HepG2 (cell line): ENCODE data around the gene VEGFA. TPM values are rescaled to one million over a fixed set of nuclear protein-coding genes. Genes with fewer than 3 reads are reported as not detected.

Experiments
- ATF7 ChIP-seq, 2 experiments: fragments of 450-650 bp in 1 of 2; sonication (generic) in 1 of 2; formaldehyde crosslinking in 1 of 2; IDR thresholded peaks; 2 replicates each; pipeline versions ENCODE4 v1.4.0 to v1.6.1; 2016 to 2020; ENCODE audit warnings: antibody characterized with exemption in 1 of 2, mild to moderate bottlenecking in 1 of 2, missing genetic modification reagents in 1 of 2
- ATM ChIP-seq: fragments of 450-650 bp; IDR thresholded peaks from 2 replicates; pipeline ENCODE4 v1.7.1; 2017; ENCODE audit warnings: mild to moderate bottlenecking, borderline replicate concordance
- CBX1 ChIP-seq: IDR thresholded peaks from one replicate; pipeline ENCODE4 v1.6.1; 2016; ENCODE audit warnings: antibody characterized with exemption, low read depth
- GABPA ChIP-seq, 2 experiments: IDR thresholded peaks; 2 replicates each; pipeline ENCODE4 v1.6.1; 2011 to 2016; ENCODE audit warnings: low read depth in 2 of 2, low read length in 1 of 2, missing biosample characterization in 1 of 2, missing genetic modification characterization in 1 of 2
- HNF4G ChIP-seq, 2 experiments: sonication (generic) in 1 of 2; formaldehyde crosslinking in 1 of 2; IDR thresholded peaks; 2 replicates each; pipeline versions ENCODE4 v1.4.0 to v1.6.1; 2011 to 2020; ENCODE audit warnings: borderline replicate concordance in 2 of 2, low read depth in 2 of 2, mild to moderate bottlenecking in 2 of 2, low read length in 1 of 2, missing genetic modification reagents in 1 of 2, moderate library complexity in 1 of 2
- HOXD1 ChIP-seq: sonication (generic); formaldehyde crosslinking; IDR thresholded peaks from 2 replicates; pipeline ENCODE4 v1.5.0; 2020; ENCODE audit warnings: missing genetic modification reagents
- KLF9 ChIP-seq: IDR thresholded peaks from 2 replicates; pipeline ENCODE4 v1.6.1; 2016; ENCODE audit warnings: low read depth
- NR0B2 ChIP-seq: sonication (generic); formaldehyde crosslinking; IDR thresholded peaks from 2 replicates; pipeline ENCODE4 v1.4.0; 2020; ENCODE audit warnings: mild to moderate bottlenecking, missing genetic modification reagents
- PRPF4 ChIP-seq: fragments of 200-400 bp; formaldehyde crosslinking; IDR thresholded peaks from 2 replicates; pipeline ENCODE4 v1.6.1; 2016; ENCODE audit warnings: low read length, low read depth; ENCODE audit not compliant: poor library complexity, severe bottlenecking
- STAT5B ChIP-seq: sonication (generic); formaldehyde crosslinking; IDR thresholded peaks from 2 replicates; pipeline ENCODE4 v1.4.0; 2020; ENCODE audit warnings: missing genetic modification reagents
- ZMYM2 ChIP-seq: sonication (generic); formaldehyde crosslinking; IDR thresholded peaks from 2 replicates; pipeline ENCODE4 v1.8.0; 2022; ENCODE audit warnings: mild to moderate bottlenecking, missing genetic modification reagents
- ZNF24 ChIP-seq: fragments of 450-650 bp; IDR thresholded peaks from 2 replicates; pipeline ENCODE4 v1.6.1; 2017; ENCODE audit warnings: antibody characterized with exemption, mild to moderate bottlenecking
- ZNF501 ChIP-seq: sonication (generic); formaldehyde crosslinking; IDR thresholded peaks from 2 replicates; pipeline ENCODE4 v1.5.1; 2020; ENCODE audit warnings: mild to moderate bottlenecking, moderate library complexity, missing genetic modification reagents
- ZNF543 ChIP-seq: sonication (generic); formaldehyde crosslinking; IDR thresholded peaks from 2 replicates; pipeline ENCODE4 v1.4.0; 2020; ENCODE audit warnings: mild to moderate bottlenecking, missing genetic modification reagents
- ZNF619 ChIP-seq: sonication (generic); formaldehyde crosslinking; IDR thresholded peaks from 2 replicates; pipeline ENCODE4 v1.4.0; 2020; ENCODE audit warnings: mild to moderate bottlenecking, missing genetic modification reagents
- ZXDC ChIP-seq: sonication (generic); formaldehyde crosslinking; IDR thresholded peaks from 2 replicates; pipeline ENCODE4 v1.5.0; 2020; ENCODE audit warnings: mild to moderate bottlenecking, missing genetic modification reagents
- polyA plus RNA-seq, 8 experiments: library from polyadenylated mRNA; depleted of rRNA in 3 of 8; stranded (reverse) in 7 of 8; unstranded in 1 of 8; fragments of >200 nt; fragmentation: Illumina TruSeq in 4 of 8; extraction: Trizol in 4 of 8; gene quantifications; 2 replicates each; pipeline versions ENCODE4 v1.2.1 to v1.2.3, GENCODE V29; 2011 to 2016; ENCODE audit warnings: low read depth in 4 of 8, missing spikeins in 1 of 8, mixed read lengths in 1 of 8; ENCODE audit not compliant: insufficient read depth in 1 of 8
- total RNA-seq, 5 experiments: library from RNA; depleted of rRNA; stranded (reverse); fragments of >200 nt; fragmentation: Illumina TruSeq; extraction: Trizol; gene quantifications; 2 replicates each; pipeline ENCODE4 v1.2.3, GENCODE V29; 2016; ENCODE audit warnings: low read depth in 1 of 5
- TF ChIP-seq, protein P1 (sequence below): sonication (generic); formaldehyde crosslinking; IDR thresholded peaks from 2 replicates; pipeline ENCODE4 v1.9.0; 2021; ENCODE audit warnings: mild to moderate bottlenecking, missing genetic modification reagents
- TF ChIP-seq, protein P2 (sequence below): sonication (generic); IDR thresholded peaks from 2 replicates; pipeline ENCODE4 v1.6.1; 2016; ENCODE audit warnings: low read depth, borderline replicate concordance

The VEGFA gene
- total and polyA plus RNA-seq, 2 of the 13 experiments (the other 11 are each of a cell fraction or from before 2014, with no cell fraction given): 68.1 to 629 TPM

GRCh38 chr6:43804550-43805223, 34.7 kb downstream of the VEGFA start (continued):
- TF ChIP-seq ZXDC (peak; percentile 48; the same call in 1 of the 2 replicates), NR0B2 (CRISPR knock-in tag) (no peak), ZNF501 (CRISPR knock-in tag) (peak; percentile 65; the same call in 1 of the 2 replicates), ZNF619 (CRISPR knock-in tag) (no peak), KLF9 (CRISPR knock-in tag) (no peak), ZMYM2 (CRISPR knock-in tag) (0 out of 2 replicates have a peak, but pooled peaks have one; percentile 16), HNF4G (IDR thresholded peaks at IDR 0.05; ENCODE audit: borderline replicate concordance, low read depth, low read length) (peak; percentile 98), HNF4G (CRISPR knock-in tag; IDR thresholded peaks at IDR 0.05; ENCODE audit: borderline replicate concordance, low read depth) (peak; percentile 98), GABPA (IDR thresholded peaks at IDR 0.05; ENCODE audit: low read depth, low read length) (no peak), GABPA (CRISPR knock-in tag; IDR thresholded peaks at IDR 0.05; ENCODE audit: low read depth) (no peak; the same call in 1 of the 2 replicates), ZNF24 (0 out of 2 replicates have a peak, but pooled peaks have one; percentile 40), CBX1 (no peak), PRPF4 (no peak), ZNF543 (peak; percentile 83), ATF7 (IDR thresholded peaks at IDR 0.05) (no peak), ATF7 (CRISPR knock-in tag; IDR thresholded peaks at IDR 0.05) (peak; percentile 82), STAT5B (CRISPR knock-in tag) (no peak), ATM (no peak), HOXD1 (peak; percentile 56; the same call in 1 of the 2 replicates)
- TF ChIP-seq, protein P1, sequence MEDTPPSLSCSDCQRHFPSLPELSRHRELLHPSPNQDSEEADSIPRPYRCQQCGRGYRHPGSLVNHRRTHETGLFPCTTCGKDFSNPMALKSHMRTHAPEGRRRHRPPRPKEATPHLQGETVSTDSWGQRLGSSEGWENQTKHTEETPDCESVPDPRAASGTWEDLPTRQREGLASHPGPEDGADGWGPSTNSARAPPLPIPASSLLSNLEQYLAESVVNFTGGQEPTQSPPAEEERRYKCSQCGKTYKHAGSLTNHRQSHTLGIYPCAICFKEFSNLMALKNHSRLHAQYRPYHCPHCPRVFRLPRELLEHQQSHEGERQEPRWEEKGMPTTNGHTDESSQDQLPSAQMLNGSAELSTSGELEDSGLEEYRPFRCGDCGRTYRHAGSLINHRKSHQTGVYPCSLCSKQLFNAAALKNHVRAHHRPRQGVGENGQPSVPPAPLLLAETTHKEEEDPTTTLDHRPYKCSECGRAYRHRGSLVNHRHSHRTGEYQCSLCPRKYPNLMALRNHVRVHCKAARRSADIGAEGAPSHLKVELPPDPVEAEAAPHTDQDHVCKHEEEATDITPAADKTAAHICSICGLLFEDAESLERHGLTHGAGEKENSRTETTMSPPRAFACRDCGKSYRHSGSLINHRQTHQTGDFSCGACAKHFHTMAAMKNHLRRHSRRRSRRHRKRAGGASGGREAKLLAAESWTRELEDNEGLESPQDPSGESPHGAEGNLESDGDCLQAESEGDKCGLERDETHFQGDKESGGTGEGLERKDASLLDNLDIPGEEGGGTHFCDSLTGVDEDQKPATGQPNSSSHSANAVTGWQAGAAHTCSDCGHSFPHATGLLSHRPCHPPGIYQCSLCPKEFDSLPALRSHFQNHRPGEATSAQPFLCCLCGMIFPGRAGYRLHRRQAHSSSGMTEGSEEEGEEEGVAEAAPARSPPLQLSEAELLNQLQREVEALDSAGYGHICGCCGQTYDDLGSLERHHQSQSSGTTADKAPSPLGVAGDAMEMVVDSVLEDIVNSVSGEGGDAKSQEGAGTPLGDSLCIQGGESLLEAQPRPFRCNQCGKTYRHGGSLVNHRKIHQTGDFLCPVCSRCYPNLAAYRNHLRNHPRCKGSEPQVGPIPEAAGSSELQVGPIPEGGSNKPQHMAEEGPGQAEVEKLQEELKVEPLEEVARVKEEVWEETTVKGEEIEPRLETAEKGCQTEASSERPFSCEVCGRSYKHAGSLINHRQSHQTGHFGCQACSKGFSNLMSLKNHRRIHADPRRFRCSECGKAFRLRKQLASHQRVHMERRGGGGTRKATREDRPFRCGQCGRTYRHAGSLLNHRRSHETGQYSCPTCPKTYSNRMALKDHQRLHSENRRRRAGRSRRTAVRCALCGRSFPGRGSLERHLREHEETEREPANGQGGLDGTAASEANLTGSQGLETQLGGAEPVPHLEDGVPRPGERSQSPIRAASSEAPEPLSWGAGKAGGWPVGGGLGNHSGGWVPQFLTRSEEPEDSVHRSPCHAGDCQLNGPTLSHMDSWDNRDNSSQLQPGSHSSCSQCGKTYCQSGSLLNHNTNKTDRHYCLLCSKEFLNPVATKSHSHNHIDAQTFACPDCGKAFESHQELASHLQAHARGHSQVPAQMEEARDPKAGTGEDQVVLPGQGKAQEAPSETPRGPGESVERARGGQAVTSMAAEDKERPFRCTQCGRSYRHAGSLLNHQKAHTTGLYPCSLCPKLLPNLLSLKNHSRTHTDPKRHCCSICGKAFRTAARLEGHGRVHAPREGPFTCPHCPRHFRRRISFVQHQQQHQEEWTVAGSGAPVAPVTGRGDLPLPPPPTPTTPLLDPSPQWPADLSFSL (CRISPR knock-in tag): no peak
- TF ChIP-seq, protein P2, sequence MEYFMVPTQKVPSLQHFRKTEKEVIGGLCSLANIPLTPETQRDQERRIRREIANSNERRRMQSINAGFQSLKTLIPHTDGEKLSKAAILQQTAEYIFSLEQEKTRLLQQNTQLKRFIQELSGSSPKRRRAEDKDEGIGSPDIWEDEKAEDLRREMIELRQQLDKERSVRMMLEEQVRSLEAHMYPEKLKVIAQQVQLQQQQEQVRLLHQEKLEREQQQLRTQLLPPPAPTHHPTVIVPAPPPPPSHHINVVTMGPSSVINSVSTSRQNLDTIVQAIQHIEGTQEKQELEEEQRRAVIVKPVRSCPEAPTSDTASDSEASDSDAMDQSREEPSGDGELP: peak; percentile 84; the same call in 1 of the 2 replicates
